SK-N-SH treated with all-trans-retinoic acid at 6 μM for 48 hours (cell line): ENCODE measurements around the gene BPHL.

ENCODE experiments used
- CSDC2 ChIP-seq: fragments of 250-450 bp; sonication (Bioruptor Pico); IDR thresholded peaks from 2 replicates; pipeline ENCODE4 v1.5.0; 2020; ENCODE audit warnings: mild to moderate bottlenecking, moderate library complexity
- OSR1 ChIP-seq: fragments of 250-450 bp; sonication (Bioruptor Pico); IDR thresholded peaks from 2 replicates; pipeline ENCODE4 v1.8.0; 2022; ENCODE audit warnings: moderate library complexity, mild to moderate bottlenecking, inconsistent platforms
- PATZ1 ChIP-seq: fragments of 250-450 bp; sonication (Bioruptor Pico); IDR thresholded peaks from 2 replicates; pipeline ENCODE4 v1.8.0; 2020; ENCODE audit warnings: mild to moderate bottlenecking, moderate library complexity, borderline replicate concordance
- TCF4 ChIP-seq: fragments of 250-450 bp; sonication (Bioruptor Pico); IDR thresholded peaks from 2 replicates; pipeline ENCODE4 v1.8.0; 2021; ENCODE audit warnings: mild to moderate bottlenecking, moderate library complexity, borderline replicate concordance
- ZC3H10 ChIP-seq: fragments of 250-450 bp; sonication (Bioruptor Pico); IDR thresholded peaks from 2 replicates; pipeline ENCODE4 v1.5.1; 2021; ENCODE audit warnings: mild to moderate bottlenecking, moderate library complexity
- ZNF70 ChIP-seq: fragments of 450-650 bp; formaldehyde crosslinking; IDR thresholded peaks from 2 replicates; pipeline ENCODE4 v1.5.0; 2020; ENCODE audit warnings: mild to moderate bottlenecking, moderate library complexity
- TF ChIP-seq, protein P1 (sequence below): fragments of 250-450 bp; sonication (Bioruptor Pico); IDR thresholded peaks from 2 replicates; pipeline ENCODE4 v1.8.0; 2021; ENCODE audit warnings: low read depth, mild to moderate bottlenecking, moderate library complexity, borderline replicate concordance

GRCh38 chr6:3128356-3129108 lies 10.0 kb downstream of the BPHL start:
- TF ChIP-seq CSDC2 (CRISPR knock-in tag), result no peak
- no peak for TF ChIP-seq ZC3H10 (CRISPR knock-in tag)
- TF ChIP-seq TCF4 (CRISPR knock-in tag), result no peak
- TF ChIP-seq, protein P1, sequence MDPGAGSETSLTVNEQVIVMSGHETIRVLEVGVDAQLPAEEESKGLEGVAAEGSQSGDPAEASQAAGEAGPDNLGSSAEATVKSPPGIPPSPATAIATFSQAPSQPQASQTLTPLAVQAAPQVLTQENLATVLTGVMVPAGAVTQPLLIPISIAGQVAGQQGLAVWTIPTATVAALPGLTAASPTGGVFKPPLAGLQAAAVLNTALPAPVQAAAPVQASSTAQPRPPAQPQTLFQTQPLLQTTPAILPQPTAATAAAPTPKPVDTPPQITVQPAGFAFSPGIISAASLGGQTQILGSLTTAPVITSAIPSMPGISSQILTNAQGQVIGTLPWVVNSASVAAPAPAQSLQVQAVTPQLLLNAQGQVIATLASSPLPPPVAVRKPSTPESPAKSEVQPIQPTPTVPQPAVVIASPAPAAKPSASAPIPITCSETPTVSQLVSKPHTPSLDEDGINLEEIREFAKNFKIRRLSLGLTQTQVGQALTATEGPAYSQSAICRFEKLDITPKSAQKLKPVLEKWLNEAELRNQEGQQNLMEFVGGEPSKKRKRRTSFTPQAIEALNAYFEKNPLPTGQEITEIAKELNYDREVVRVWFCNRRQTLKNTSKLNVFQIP (CRISPR knock-in tag), result no peak
- no peak for TF ChIP-seq OSR1
- no peak for TF ChIP-seq PATZ1
- no peak for TF ChIP-seq ZNF70 (CRISPR knock-in tag)
